Measurements from ENCODE around the gene NCOA3.

DNA sequence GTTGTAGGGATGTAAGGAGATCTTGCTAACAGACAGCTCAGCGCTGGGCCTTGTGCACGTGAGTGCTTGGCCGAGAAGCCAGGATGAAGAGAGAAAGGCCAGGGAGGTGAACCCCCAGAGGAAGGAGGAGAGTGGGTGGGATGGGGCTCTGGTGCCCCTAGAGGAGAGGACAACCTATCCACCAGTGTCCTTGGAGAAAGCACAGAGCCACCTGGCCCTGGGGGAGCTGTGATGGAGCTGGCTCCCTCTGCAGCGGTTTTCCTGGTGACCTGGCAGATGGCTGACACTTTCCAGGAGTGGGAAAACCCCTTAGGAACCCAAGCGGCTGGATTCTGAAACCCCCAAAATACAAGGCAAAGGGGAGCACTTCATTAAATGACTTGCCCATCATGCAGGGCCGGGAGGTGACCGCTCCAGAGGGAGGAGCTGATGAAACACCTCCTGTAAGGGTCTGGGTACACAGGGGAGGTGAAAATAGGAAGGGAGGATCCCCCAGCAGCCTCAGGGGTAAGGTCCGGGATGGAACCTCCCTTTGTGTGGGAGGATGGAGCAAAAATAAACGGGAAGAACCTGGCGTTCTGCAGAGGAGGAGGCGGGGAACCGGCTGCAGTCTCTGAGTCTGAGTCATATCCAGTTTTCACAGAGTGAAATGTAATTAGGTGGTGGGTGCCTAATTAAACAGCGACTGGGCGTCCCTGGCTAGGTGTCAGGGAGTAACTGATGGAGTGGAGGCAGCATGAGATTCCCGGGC, 203.2 kb downstream of the NCOA3 start:
- no peak for TF ChIP-seq YY1 (IDR thresholded peaks at IDR 0.05; ENCODE audit: low read depth, low read length)
- TF ChIP-seq, protein P1, sequence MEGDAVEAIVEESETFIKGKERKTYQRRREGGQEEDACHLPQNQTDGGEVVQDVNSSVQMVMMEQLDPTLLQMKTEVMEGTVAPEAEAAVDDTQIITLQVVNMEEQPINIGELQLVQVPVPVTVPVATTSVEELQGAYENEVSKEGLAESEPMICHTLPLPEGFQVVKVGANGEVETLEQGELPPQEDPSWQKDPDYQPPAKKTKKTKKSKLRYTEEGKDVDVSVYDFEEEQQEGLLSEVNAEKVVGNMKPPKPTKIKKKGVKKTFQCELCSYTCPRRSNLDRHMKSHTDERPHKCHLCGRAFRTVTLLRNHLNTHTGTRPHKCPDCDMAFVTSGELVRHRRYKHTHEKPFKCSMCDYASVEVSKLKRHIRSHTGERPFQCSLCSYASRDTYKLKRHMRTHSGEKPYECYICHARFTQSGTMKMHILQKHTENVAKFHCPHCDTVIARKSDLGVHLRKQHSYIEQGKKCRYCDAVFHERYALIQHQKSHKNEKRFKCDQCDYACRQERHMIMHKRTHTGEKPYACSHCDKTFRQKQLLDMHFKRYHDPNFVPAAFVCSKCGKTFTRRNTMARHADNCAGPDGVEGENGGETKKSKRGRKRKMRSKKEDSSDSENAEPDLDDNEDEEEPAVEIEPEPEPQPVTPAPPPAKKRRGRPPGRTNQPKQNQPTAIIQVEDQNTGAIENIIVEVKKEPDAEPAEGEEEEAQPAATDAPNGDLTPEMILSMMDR (IDR thresholded peaks at IDR 0.05 in 2 of 3, conservative IDR thresholded peaks at IDR 0.05 in 1 of 3; ENCODE audit: control insufficient read depth in 2 of 3, extremely low read depth in 1 of 3, insufficient read depth in 1 of 3, low read depth in 3 of 3, low read length in 3 of 3), result no peak
- TF ChIP-seq, protein P2, sequence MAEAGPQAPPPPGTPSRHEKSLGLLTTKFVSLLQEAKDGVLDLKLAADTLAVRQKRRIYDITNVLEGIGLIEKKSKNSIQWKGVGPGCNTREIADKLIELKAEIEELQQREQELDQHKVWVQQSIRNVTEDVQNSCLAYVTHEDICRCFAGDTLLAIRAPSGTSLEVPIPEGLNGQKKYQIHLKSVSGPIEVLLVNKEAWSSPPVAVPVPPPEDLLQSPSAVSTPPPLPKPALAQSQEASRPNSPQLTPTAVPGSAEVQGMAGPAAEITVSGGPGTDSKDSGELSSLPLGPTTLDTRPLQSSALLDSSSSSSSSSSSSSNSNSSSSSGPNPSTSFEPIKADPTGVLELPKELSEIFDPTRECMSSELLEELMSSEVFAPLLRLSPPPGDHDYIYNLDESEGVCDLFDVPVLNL (IDR thresholded peaks at IDR 0.05; ENCODE audit: low read depth, low read length), result no peak
- TF ChIP-seq, protein P3, sequence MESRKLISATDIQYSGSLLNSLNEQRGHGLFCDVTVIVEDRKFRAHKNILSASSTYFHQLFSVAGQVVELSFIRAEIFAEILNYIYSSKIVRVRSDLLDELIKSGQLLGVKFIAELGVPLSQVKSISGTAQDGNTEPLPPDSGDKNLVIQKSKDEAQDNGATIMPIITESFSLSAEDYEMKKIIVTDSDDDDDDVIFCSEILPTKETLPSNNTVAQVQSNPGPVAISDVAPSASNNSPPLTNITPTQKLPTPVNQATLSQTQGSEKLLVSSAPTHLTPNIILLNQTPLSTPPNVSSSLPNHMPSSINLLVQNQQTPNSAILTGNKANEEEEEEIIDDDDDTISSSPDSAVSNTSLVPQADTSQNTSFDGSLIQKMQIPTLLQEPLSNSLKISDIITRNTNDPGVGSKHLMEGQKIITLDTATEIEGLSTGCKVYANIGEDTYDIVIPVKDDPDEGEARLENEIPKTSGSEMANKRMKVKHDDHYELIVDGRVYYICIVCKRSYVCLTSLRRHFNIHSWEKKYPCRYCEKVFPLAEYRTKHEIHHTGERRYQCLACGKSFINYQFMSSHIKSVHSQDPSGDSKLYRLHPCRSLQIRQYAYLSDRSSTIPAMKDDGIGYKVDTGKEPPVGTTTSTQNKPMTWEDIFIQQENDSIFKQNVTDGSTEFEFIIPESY (IDR thresholded peaks at IDR 0.05), result no peak
- TF ChIP-seq POLR2A (IDR thresholded peaks at IDR 0.05; ENCODE audit: low read depth, low read length), result no peak
- no peak for TF ChIP-seq CREB1 (IDR thresholded peaks at IDR 0.05; ENCODE audit: low read depth)
- TF ChIP-seq, protein P4, sequence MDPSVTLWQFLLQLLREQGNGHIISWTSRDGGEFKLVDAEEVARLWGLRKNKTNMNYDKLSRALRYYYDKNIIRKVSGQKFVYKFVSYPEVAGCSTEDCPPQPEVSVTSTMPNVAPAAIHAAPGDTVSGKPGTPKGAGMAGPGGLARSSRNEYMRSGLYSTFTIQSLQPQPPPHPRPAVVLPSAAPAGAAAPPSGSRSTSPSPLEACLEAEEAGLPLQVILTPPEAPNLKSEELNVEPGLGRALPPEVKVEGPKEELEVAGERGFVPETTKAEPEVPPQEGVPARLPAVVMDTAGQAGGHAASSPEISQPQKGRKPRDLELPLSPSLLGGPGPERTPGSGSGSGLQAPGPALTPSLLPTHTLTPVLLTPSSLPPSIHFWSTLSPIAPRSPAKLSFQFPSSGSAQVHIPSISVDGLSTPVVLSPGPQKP (IDR thresholded peaks at IDR 0.05; ENCODE audit: low read depth, low read length), result no peak
- TF ChIP-seq EZH2 (IDR thresholded peaks at IDR 0.05; ENCODE audit: borderline replicate concordance, control insufficient read depth, low read depth, low read length), result no peak

Data from GM12878 (cell line).